HG03097 (cell line): ENCODE results near the gene IMPA2.
"Not testable (repeated sequence)": the region's sequence is repeated elsewhere in the genome, so short reads cannot be mapped to it uniquely, and the experiment has no call there.

Source experiments
- ATAC-seq: cut with Tn5 transposase; IDR thresholded peaks from one replicate; pipeline ENCODE4 v1.9.1; 2021; ENCODE audit not compliant: unreplicated experiment, low FRiP score

Gene IMPA2

GRCh38 chr18:12027046-12027445 is 45.7 kb downstream of the IMPA2 start:
- ATAC-seq, result no peak

GRCh38 chr18:12027480-12027879 is 46.2 kb downstream of the IMPA2 start:
- no peak for ATAC-seq

GRCh38 chr18:12028040-12028628 is 46.8 kb downstream of the IMPA2 start:
- no peak for ATAC-seq

GRCh38 chr18:12028674-12029073 is 47.4 kb downstream of the IMPA2 start:
- ATAC-seq, result no peak

- no peak for ATAC-seq
Observed at GRCh38 chr18:12029786-12030584, 48.7 kb downstream of the IMPA2 start.

GRCh38 chr18:12030670-12031069 is 49.4 kb downstream of the IMPA2 start:
- ATAC-seq, result no peak

- no peak for ATAC-seq
Observed at GRCh38 chr18:12031181-12031580, 49.9 kb downstream of the IMPA2 start.

- ATAC-seq, result no peak
Observed at GRCh38 chr18:12031846-12032245, 50.5 kb downstream of the IMPA2 start.

GRCh38 chr18:12032786-12033642 is 51.7 kb downstream of the IMPA2 start:
- no peak for ATAC-seq

- ATAC-seq, result no peak
Observed at GRCh38 chr18:12033643-12034025, 52.3 kb downstream of the IMPA2 start.

GRCh38 chr18:12034241-12035100 is 53.2 kb downstream of the IMPA2 start:
- no peak for ATAC-seq

- ATAC-seq, result no peak
Observed at GRCh38 chr18:12035481-12035880, 54.2 kb downstream of the IMPA2 start.

GRCh38 chr18:12036201-12036751 is 55.0 kb downstream of the IMPA2 start:
- ATAC-seq, result no peak

GRCh38 chr18:12038082-12038638 is 56.9 kb downstream of the IMPA2 start:
- no peak for ATAC-seq

GRCh38 chr18:12038639-12039539 is 57.6 kb downstream of the IMPA2 start:
- ATAC-seq, result no peak

GRCh38 chr18:12039540-12039930 is 58.2 kb downstream of the IMPA2 start:
- ATAC-seq, result not testable (repeated sequence)

GRCh38 chr18:12041561-12041960 is 60.3 kb downstream of the IMPA2 start:
- ATAC-seq, result peak; percentile 49

GRCh38 chr18:12043811-12044210 is 62.5 kb downstream of the IMPA2 start:
- ATAC-seq, result no peak

- no peak for ATAC-seq
Observed at GRCh38 chr18:12044591-12044990, 63.3 kb downstream of the IMPA2 start.
